ENCODE data around the gene NUDT4.

NUDT4 gene

GRCh38 chr12:93438266-93439050, 60.7 kb downstream of the NUDT4 start:
- TF ChIP-seq, protein P1, sequence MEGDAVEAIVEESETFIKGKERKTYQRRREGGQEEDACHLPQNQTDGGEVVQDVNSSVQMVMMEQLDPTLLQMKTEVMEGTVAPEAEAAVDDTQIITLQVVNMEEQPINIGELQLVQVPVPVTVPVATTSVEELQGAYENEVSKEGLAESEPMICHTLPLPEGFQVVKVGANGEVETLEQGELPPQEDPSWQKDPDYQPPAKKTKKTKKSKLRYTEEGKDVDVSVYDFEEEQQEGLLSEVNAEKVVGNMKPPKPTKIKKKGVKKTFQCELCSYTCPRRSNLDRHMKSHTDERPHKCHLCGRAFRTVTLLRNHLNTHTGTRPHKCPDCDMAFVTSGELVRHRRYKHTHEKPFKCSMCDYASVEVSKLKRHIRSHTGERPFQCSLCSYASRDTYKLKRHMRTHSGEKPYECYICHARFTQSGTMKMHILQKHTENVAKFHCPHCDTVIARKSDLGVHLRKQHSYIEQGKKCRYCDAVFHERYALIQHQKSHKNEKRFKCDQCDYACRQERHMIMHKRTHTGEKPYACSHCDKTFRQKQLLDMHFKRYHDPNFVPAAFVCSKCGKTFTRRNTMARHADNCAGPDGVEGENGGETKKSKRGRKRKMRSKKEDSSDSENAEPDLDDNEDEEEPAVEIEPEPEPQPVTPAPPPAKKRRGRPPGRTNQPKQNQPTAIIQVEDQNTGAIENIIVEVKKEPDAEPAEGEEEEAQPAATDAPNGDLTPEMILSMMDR (IDR thresholded peaks at IDR 0.05; ENCODE audit: borderline replicate concordance, insufficient read depth, low read depth, low read length), result no peak
- H3K4me3 ChIP-seq (ENCODE audit: low read depth, low read length), result no peak overlapping the region

DNA sequence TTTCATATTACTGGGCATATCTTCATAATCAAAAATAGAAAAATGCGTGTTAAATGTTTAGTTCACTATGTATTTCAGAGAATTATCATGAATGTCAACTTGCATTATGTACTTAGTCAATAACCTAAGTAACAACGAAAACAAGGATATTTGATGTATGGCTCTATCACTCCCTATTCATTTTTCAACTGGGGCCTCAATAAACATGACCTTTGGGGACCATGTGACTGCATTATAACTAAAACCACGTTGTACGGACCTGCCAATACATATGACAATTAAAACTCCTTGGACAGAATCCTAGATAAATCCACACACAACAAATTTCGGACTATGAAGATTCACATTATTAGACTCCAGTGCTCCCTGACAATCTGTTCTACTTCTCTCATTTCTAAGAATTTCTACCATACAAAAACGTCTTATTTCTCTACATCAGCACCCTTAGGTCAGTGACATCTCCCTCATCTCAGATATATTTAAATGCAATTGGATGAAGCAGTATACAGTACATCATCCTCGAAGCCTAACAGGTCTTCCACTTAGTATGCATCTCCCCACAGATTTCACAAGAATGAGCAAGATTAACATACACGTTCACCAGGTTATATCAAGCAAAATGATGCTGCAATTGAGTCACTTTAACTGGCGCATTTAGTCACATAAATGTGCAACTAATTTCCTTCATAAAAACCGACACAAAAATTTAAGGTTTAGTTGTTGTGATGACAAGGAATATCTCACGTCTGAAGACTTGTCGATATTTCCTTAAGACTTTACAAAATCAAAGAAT, 62.5 kb downstream of the NUDT4 start:
- H3K4me3 ChIP-seq (ENCODE audit: low read depth, low read length), result peak overlapping the region; percentile 97
- TF ChIP-seq, protein P1 (IDR thresholded peaks at IDR 0.05; ENCODE audit: borderline replicate concordance, insufficient read depth, low read depth, low read length), result no peak

- TF ChIP-seq, protein P1 (IDR thresholded peaks at IDR 0.05; ENCODE audit: borderline replicate concordance, insufficient read depth, low read depth, low read length), result no peak
These were observed 63.4 kb downstream of the NUDT4 start for GRCh38 chr12:93441081-93441616.

GRCh38 chr12:93441617-93442410, 64.1 kb downstream of the NUDT4 start, which contains the start of gene UBE2N:
UBE2N (minus strand) TSS chr12:93441947; CDS start chr12:93441884, 63 bp downstream.
- H3K4me3 ChIP-seq (ENCODE audit: low read depth, low read length), result peak within 1 kb of the TSS; percentile 97
- TF ChIP-seq, protein P1 (IDR thresholded peaks at IDR 0.05; ENCODE audit: borderline replicate concordance, insufficient read depth, low read depth, low read length), result no peak

More at GRCh38 chr12:93441081-93441616, 63.4 kb downstream of the NUDT4 start:
- peak overlapping the region; percentile 97 for H3K4me3 ChIP-seq (ENCODE audit: low read depth, low read length)

DNA sequence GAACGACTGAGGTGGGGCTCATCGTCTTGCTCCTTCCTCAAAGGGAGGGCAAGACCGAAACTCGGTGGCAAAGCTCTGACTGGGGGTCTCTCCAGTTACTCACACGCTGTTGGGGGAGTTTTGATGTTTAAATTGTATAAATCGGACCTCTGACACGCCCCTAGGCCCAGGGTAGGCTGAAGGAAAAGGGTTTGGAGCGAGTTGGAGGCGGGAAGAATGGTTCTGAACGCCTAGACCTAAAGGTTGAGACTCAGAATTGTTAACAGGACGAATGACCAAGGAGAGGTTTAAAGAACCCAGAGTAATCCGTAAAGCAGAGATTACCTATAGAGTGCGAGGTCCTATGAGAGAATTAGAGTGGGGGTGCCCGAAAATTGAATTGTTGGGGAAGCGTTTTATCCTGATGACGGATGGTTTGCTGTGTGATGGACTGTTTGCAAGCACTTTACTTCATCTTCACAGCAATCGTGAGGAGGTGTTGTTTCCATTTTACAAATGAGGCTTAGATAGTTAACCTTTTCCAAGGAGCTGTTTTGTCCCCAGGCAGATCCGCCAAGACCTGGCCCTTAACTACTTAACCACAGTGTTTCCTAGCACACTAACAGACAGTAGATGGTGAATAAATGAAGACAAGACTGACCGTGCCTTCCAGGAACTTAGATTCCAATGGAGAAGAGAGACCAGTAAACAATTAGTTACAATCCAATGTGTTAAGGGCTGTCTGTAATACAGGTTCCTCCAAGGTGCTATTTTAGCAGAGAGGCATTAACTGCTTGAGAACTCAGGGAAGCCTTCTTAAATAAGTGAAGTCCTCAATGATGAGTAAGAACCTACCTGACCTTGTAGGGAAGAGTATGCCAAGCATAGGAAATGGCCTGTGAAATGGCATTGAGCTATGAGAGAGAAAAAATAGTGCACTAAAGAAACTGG, 65.0 kb downstream of the NUDT4 start:
- TF ChIP-seq, protein P1 (IDR thresholded peaks at IDR 0.05; ENCODE audit: borderline replicate concordance, insufficient read depth, low read depth, low read length), result no peak
- H3K4me3 ChIP-seq (ENCODE audit: low read depth, low read length), result peak overlapping the region; percentile 97

DNA sequence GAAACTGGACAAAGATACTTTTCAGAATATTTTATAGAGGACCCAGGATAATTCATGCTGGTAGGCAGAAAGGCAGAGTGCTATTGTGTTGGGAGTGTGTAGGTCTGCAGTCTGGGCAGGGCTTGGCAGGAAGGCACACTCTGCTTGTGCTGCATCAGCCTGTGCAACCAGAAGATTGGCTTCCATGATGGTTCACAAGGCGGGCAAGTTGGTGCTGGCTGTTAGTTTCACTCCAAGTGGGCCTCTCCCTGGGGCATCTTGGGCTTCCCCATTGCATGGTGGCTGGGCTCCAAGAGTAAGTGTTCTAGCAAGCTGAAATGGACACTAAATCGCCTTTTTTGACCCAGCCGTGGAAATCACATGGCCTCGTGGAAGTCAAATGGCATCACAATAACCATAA, 65.9 kb downstream of the NUDT4 start:
- no peak overlapping the region for H3K4me3 ChIP-seq (ENCODE audit: low read depth, low read length)

More for the DNA sequence above, 65.9 kb downstream of the NUDT4 start:
- TF ChIP-seq, protein P1 (IDR thresholded peaks at IDR 0.05; ENCODE audit: borderline replicate concordance, insufficient read depth, low read depth, low read length), result no peak

Measured in GM12875 (cell line).